GM10847 (cell line): ENCODE data around the gene CTBP2.

ENCODE experiments used
- POLR2A ChIP-seq: IDR thresholded peaks from 2 replicates; pipeline ENCODE4 v1.6.1; 2011; ENCODE audit not compliant: insufficient read length; ENCODE audit errors: extremely low read depth

CTBP2 gene

DNA sequence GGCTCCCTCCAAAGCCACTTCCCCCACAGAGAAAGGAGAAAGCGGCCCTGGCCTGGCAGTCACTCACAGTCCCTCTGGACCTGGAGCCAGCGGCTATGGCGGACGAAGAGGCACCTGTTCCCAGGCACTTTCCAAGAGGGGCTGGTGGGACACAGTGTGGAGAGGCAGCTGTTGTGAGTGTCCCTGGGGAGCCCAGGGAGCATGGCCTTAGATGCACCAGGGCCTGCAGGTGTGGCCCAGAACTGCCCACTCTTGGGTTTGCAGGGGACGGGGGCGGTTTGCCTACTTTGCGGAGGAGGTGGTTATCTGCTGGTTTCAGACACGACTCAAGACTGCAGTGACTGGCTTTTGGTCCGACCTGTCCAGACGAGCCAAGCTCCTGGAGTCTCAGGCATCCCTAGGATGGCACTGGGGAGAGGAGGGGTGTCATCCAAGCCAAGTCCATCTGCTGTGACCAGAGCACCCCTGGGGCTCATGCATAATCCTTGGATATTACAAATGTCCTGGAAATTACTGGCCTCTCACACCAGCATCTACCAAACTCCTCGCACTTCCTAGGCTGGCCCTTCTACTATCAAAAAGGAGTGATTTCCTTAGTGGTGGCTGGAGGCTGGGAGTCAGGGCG, 18.4 kb downstream of the CTBP2 start:
- no peak for TF ChIP-seq POLR2A

DNA sequence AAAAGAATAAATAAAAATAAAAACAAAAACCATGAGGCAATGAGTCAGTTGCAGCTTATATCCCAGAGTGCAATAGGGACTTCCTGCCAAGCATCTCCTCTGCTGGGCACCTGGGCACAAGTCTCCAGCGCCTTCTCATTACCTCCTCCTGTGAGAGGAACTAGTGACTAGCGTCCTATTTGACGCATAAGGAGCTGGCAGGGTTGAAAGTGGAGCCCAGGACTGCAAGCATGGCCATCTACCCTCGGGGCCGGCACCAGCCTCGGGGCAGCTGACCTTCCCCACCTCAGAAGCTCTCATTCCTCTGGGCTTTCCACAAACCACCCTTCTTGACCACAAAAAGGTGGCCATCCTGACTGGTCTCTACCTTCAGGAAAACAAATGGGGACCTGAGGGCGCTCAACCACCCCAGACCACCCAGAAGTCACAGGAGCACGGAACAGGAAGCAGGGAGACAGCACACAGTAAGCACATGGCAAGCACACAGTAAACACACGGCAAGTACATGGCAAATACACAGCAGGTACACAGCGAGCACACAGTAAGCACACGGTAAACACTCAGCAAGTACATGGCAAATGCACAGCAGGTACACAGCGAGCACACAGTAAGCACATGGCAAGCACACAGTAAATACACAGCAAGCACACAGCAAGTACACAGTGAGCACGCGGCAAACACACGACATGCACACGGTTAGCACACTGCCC, 19.1 kb downstream of the CTBP2 start:
- no peak for TF ChIP-seq POLR2A

DNA sequence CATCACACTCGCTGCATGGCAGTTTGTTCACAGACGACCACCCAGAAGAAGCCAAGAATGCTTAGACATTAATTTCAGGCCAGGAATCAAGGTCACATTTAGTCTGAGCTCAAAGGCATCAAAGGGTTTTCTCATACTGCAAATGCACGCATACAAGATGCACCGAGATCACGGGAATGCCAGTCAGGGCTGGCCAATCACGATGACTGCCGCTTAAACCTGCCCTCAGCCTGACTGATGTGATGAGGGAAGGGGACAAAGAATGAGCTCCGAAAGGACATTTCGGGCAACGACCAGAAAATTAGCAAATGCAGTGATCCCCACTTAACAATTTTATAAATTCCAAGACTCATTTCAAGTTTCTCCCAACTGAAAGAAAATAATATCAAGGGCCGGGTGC, 20.2 kb downstream of the CTBP2 start:
- TF ChIP-seq POLR2A = no peak

DNA sequence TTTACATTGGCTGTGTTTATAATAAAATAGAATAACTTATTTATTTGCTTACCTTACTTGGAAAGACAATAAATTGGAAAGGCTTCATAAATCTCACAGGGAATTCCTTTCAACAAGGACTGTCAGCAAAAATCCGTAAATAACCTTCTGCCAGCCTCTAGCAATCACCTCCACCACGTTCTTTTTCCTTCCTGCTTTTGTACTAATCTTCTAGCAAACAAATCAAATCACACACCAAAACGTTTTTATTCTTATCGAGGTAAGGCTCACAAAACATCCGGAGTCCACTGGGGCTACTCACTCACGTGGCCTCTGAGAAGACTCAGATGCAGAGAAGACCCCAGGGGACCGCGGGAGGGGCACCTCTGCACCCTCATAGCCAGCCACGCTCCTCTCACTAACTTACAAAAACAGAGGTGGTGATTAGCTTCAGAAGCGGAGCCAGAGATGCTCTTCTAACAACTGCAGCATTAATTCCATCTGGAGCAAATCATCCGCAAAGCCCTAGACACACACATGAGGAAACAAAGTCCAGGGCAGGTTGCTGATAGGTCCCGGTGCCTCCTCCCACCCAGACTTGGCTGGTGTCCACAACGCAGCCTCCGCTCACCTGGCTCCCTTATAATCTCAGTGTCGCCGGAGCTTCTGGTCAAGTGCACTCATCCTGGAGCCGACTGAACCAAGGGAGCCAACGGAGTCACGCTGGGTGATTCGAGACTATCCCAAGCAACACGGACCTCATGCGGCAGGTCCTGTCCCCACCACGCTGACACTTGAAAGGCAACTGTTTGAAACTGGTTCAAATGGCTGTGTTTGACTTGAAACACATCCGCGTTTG, 22.5 kb downstream of the CTBP2 start:
- TF ChIP-seq POLR2A = no peak

DNA sequence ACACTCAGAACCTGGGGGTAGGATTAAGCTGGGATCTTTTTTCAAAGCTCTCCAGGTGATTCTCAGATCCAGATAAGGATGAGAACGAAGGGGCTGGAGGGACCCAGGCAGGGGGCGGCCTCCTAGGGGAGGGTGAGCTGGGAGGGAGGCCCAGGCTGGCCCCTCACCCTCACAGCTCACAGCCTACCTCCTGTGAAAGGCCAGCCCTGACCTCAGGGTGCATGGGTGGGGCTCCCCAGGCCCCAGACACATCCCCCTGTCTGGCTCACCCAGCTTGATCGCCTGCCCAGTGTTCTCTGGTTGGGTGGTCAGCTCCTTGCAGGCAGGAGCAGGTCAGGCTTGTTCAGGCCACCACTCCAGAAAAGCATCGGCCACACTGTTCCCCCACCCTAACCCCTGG, 24.3 kb downstream of the CTBP2 start:
- no peak for TF ChIP-seq POLR2A

DNA sequence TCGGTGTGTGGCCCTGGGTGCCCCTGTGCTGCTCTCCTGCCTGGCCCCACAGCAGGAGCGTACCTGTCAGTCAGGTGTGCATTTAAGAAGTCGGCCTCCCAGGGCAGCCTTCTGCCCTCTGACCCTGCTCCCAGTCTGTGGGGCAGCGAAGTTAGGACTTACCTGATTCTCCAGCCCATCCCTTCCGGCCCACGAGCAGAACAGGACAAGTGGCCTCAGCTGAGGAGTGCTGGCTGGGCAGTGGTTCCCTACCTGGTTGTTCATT, 24.7 kb downstream of the CTBP2 start:
- no peak for TF ChIP-seq POLR2A

DNA sequence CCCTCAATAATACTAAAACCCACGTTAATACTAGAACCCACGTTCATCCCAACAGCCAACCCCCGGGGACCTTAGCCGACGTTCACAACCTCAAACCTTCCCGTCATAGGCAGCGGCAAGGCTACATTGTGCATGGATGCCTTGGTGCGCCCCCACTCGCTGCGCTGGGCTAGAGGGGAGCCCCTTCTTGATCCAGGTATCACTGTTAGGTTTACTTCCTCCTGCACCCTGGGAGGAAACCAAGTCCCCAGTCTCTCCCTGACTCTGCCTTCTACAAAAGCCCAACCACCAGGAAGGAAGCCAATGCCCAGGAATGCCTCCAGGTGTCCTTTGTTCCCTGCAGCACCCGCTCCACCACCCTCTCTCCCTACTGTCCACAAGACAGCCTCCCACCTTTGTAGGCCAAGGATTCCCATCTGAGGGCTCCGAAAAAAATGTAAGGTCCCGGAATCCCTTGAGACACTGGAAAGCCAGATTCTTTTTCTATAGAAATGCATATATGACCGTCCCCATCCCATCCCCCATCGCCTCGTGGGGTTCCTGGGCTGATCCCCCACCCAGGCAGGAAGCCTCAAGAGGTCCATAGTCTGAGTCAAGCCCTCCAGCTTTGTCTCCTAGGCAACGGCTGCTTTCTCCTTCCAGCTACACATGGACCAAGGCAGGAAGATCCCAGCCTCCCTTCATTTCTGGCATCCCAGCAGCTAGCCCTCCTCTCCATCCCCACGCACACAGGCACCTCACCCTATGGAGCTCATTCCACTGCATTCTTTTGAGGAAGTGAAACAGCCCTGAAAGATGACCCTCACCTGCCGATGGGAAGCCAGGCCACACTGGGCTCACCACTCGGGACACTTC, 25.2 kb downstream of the CTBP2 start:
- TF ChIP-seq POLR2A = no peak

DNA sequence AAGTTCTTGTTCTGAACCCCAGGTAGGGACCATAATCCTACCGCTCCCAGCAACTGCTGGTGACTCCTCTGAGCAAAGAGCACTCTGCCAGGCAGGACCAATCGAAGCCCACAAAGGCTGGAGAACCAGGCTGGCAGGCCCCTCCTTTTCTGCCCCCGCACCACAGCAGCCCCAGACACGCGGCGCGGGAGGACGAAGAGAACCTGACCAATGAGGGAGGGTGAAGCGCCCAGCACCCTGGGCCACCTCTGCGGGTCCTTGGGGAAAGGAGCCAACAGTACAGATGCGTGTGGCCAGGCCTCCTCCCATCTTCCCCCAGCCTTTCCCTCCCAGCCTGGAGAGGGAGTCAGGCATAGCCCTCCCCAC, 25.9 kb downstream of the CTBP2 start:
- no peak for TF ChIP-seq POLR2A

DNA sequence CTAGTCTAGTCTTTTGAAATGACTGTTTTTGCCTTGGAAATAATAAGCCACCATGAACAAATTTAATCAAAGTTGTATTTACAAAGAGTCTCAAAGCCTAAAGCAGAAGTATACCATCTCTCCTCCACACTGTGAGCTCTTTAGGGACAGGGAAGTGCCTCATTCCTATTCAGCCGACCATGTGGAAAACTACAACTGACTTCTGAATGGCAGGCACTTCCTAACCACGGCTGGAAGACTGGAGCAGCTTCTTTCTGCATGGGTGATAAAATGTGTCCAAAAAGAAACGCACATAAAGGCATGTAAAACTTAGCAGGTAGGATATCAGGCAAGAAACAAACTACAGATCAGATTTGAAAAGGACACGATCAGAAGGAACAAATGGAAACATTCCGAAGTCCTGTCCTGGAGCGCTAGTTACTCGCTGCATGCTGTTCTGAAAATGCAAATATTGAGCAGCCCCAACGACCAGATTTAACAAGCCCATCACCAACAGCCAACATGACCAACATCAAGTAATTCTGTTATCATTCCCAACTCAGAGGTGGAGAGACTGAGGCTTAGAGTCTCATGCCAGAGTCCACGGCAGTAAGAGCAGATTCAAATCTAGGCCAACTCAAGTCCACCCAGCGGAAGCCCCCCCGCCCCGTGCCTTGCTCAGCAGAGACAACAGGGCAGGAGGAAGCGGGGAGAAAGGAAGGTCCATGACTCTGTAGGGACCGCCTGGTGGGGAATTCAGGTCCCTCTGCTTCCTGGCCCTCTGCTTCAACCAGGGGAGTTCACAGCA, 26.5 kb downstream of the CTBP2 start:
- TF ChIP-seq POLR2A = no peak

DNA sequence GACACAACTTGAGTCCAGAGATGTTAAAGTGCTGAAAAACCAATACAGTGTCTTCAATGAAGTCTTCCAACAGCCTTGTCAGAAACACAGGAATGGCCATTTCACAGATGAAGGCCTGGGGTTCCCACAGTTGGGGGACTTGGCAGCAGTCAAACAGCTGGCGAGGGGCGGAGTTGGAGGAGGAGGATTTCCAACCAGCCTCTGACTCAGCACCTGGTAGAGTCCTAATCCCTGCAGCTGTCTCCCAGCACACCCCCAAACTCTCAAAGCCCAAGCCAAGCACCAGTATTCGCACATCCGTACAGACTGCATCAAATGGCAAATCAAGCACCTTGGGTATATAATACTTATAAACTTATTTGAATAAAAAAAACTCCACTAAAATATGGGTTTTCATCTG, 28.0 kb downstream of the CTBP2 start:
- no peak for TF ChIP-seq POLR2A

DNA sequence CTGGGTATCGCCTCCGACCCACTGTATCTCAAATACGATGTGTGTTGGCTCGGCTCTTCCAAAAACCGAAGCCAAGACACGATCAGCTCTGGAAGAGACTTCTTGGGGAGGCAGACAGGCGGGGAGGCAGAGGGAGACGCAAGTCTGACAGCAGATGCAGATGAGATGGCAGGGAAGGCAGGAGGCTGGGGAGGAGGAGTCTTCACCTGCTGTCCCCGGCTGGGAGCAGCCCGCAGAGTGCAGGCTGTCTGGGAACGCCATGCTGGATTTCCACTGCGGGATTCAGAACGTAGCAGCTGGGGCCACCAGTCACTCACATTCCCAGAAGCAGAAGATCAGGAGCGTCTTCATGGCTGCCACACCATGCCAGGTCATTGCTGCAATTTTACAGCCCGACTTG, 29.4 kb downstream of the CTBP2 start:
- no peak for TF ChIP-seq POLR2A

DNA sequence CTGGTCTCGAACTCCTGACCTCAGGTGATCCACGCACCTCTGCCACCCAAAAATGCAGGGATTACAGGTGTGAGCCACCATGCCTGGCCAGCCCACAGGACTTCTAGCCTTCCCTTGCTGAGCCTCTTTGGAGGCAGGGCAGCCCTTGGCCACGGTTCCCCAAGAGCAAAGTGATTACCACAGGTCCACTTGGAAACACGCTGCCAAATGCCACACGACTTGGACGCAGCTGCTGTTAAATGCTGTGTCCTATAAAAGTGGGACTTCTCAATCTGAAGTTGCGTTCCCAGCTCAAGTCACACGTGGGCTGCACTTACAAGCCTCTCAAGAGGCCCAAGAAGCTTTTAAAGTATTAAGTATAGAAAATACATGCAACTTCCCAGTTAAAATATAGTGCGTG, 30.1 kb downstream of the CTBP2 start:
- no peak for TF ChIP-seq POLR2A

DNA sequence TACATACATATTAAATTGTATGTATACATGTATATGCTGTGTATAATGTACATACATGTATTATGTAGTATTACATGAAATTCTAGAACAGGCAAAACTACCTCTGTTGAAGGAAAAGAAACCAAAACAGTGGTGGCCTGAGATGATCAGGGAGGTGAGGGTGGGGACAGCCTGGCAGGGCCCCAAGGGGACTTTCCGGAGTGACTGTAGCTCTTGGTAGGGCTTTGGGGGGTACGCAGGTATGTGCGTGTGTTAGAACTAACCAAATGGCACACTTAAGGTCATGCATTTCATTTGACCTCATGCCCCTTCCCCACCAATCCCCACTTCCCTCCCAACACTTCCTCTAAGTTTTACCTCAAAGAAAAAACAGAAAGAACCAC, 31.3 kb downstream of the CTBP2 start:
- TF ChIP-seq POLR2A = no peak

DNA sequence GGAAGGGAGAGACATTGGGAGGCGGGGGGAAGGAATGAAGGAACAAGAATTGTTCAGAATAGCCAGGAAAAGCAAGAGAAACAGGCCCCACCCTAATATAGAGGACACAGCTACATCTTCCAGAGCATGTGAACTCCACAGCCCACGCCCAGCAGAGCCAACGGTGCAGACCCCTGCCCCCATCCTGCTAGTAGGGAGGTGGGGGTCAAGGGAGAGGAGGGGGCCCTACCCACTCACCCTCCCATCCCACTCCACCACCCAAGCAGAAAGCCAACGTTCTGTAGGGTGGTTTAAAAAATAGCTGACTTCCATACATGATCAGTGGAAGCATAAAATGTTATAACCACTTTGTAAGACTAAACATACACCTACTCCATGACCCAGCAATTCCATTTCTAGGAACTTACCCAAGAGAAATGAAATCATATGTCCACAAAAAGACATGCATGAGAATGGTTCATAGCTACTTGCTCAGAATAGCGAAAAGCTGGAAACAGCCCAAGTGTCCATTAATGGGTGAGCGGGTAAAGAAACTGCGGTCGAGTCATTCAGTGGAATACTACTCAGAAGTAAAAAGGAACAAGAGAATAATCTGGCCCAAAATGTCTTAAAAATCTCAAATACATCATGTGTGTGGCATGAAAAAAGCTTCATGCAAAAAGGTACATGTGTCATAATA, 31.8 kb downstream of the CTBP2 start:
- no peak for TF ChIP-seq POLR2A
